Measurements from ENCODE around the gene PTGDS. TPM values are rescaled to one million over a fixed set of nuclear protein-coding genes. Genes with fewer than 3 reads are reported as not detected.

The PTGDS gene
- total RNA-seq, 1 experiment from 2014 or later, result not detected

DNA sequence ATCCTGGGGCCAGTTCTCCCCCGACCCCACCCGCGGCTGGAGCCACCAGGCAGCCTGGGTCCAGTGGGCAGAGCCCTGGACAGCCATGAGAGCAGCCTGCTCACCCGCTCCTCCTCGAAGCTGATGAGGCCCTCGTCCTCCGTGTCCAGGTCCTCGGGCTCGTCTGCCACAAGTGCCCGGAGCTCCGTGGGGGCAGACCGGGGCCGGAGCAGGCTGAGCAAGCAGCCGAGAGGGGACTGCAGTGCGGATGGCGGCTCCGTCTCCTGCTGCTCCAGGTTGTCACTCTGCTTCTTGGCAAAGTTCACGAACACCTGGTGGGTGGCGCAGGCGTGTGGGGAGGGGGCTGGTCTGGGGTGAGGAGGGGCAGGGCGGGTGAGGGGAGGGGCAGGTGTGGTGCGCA is 31.0 kb downstream of the PTGDS start:
- DNase-seq (ENCODE audit: low spot score), result no peak

DNA sequence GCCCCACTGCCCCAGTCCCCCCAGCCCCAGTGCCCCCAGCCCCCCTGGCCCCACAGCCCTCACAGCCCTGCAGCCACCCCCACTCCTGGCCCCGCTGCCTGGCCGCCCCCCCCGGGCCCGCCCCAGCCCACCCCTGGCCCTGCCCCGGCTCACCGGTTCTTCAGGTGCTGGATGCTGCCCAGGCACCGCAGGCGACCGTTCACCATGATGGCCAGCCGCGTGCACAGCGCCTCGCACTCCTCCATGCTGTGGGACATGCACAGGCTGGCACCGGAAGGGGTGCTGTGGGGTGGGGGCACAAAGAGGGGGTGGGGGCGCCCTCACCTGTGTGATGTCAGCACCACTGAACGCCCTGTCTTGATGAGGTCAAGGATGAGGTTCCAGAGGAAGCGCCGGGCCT is 31.9 kb downstream of the PTGDS start:
- DNase-seq (ENCODE audit: low spot score), result no peak

DNA sequence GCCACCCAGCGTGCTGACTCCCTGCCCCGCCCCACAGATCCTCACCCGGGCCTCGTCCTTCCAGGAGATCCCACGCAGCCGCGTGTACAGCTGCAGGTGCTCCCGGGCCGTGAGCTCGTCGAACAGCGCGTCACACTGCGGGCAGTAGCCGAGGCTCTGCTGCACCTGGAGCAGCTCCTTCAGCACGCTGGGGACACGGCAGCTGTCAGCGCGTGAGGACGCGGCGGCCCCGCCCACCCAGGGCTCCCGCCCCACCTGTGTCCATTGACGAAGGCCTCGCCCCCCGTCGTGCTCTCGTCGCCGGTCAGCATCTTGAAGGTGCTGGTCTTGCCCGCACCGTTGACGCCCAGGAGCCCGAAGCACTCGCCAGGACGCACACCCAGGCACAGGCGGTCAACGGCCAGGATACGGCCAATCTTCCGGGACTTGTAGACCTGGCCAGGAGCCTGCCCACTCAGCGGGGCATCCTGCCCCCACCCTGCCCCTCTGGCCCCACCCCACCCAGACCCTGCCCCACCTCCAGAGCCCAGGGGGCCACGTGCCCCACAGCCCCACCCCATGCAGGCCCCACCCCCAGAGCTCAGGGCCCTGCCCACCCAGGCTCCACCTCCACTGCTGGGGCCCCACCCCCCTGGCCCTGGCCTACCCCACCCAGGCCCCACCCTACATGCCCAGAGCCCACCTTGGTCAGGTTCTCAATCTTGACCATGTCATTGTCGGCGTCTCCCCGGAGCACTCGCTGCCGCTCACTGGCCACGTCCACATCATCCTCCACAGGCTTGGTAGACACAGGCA is 32.8 kb downstream of the PTGDS start:
- no peak for DNase-seq (ENCODE audit: low spot score)

DNA sequence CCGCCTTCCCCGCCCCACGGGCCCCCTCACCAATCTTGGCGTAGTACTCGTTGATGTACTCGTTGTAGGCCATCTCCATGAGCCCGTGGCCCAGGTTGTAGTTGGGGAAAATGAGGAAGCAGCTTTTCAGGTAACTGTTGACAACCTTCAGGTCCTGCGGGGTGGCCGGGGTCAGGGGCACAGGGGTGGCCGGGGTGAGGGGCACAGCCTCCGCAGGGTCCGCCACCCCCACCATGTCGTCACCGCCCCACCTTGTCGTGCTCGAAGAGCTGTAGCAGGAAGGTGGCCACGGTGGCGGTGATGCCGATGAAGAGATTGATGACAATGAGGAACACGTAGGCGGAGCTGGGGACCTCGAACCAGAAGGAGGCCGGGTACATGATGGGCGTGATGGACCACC is 33.9 kb downstream of the PTGDS start:
- no peak for DNase-seq (ENCODE audit: low spot score)

DNA sequence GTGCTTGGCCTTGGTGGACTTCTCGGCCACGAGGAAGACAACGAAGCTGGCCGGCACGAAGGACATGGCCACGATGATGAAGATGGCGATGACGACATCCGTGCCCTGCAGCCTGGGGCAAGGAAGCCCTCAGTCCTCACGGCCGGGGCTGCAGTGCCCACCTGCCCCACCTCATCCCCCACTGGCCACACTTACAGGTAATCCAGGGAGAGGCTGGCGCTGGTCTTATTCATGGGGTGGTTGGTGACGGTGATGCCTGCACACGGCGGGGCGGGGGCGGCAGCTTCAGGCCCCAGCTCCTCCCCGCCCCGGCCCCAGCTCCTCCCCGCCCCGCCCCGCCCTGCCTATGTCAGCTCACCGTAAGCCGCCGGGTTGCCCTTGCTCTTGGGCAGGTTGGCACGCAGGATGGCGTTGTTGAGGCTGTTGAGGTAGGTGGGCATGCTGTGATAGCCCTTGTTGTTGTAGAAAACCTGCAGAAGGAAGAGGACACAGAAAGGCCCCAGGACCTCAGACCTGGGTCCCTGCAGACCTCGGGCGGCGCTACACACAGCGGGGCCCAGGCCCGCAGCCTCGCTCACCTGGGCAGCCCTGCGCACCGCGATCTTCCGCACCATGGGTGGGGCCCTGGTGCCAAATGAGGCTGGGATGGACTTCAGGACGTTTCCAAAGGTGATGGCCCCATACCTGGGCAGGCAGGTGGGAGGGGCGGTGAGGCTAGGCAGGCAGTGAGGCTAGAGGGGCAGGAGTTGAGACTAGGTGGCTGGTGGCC is 34.8 kb downstream of the PTGDS start:
- DNase-seq (ENCODE audit: low spot score), result no peak

DNA sequence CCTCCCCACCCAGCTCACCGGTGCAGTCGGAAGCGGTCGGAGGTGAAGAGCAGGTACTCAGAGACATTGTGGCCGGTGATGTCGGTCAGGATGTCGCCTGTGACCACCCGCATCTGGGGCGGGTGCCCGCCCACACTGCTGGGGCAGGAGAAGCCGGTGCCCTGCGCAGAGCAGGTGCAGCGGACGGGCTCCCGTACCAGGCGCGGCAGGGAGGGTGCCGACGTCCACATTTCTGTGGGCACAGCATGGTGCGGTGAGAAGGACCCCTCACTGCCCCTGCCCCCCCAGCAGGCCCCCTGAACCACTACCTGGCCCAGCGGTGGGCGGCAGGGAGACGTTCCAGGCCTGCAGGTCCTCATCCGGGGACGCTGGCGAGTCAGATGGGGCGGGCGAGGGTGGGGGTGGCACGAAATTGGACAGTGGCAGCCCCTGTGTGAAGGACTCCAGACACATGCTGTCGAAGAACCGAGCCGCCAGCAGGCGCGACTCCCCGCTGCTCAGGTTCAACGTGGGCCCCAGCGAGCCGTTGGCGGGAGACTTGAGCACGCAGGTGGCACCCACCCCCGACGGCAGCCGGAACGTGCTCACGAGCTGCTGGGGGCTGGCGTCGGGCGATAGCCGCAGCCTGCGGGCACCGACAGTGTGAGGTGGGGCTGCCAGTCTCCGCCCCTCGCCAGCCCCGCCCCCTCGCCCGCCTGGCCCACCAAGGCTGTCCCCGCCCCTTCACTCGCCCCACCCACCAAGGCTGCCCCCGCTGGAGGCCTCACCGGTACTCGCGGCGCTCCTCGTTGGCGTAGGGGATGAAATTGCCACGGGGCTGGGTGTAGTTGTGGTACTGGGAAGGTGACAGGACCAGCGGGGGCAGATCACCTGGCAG is 35.6 kb downstream of the PTGDS start:
- no peak for DNase-seq (ENCODE audit: low spot score)

DNA sequence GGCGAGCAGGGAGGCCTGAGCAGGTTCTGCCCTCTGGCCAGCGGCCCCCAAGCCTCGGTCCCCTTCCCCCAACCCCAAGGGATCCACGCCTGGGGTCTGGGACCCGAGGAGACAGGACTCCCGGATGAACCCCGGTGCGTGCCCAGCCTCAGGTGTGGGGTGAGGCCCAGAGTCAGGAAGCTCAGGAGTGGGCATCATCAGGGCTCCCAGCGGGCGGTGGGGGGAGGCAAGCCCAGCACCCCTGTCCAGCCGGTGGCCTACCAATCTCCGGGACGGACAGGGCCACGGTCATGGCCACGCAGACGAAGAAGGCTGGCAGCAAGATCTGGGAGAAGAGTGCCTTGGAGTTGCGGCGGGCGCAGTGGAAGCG is 36.3 kb downstream of the PTGDS start:
- DNase-seq (ENCODE audit: low spot score), result no peak

DNA sequence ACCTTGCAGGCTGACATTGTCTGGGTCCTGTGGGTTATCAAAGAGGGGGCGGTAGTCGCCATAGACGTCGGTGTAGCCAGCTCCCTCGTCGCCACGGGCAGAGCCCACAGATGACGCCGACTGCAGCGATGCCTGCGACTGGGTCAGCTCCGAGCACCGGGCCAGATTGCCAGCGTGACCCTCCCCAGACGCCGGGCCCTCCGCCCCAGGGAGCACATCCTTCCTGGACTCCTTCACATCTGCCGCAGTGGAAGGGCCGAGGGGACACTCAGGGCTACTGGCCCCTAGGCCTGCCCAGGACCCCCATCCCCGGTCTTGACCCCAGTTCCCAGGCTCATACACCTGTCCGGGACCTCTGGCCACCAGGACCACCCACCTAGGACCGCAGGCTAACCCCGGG is 36.9 kb downstream of the PTGDS start:
- DNase-seq (ENCODE audit: low spot score), result no peak

DNA sequence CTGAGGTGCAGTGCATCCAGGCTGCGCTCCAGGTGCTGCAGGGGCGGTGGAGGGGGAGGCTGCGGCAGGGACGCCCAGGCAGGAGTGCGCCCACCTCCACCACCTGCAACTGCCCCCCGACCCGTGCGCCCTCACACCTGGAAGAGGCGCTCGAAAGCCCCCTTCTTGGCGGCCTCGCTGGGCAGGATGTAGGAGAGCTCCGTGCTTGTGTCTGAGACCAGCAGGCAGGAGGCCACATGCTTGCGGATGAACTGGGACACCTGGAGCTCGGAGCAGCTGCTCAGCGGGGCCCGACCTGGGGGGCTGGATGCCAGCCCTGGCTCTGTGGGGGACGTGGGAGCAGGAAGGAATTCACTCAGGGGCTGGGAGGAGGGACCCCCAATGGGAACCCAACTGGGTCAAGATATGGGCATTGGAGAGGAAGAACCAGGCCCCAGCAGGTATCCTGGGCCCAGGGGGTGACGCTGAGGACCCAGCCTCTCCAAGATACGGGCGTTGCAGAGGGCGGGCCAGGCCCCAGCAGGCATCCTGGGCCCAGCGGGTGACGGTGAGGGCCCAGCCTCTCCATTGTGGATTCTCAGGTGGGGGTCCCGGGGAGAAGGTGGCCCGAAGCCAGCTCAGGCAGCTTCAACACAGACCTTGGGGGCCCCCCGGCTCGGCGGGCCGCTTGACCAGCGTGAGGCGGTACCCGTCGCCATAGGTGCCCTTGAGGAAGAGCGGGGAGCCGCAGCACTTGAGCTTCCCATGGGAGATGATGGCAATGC is 37.7 kb downstream of the PTGDS start:
- DNase-seq (ENCODE audit: low spot score), result no peak

DNA sequence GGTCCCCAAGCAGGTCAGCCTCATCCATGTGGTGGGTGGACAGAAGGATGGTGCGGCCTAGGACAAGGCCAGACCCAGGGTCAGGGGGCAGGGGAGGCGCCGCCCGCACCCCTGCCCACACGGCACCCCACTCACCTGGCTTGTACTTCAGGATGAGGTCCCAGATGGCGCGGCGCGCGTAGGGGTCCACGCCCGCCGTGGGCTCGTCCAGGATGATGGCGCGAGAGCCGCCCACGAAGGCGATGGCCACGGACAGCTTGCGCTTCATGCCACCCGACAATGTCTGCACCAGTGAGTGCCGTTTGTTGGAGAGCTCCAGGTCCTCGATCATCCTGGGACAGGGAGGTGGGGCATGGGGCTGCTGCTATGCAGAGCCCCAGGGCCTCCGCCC is 38.2 kb downstream of the PTGDS start:
- no peak for DNase-seq (ENCODE audit: low spot score)

DNA sequence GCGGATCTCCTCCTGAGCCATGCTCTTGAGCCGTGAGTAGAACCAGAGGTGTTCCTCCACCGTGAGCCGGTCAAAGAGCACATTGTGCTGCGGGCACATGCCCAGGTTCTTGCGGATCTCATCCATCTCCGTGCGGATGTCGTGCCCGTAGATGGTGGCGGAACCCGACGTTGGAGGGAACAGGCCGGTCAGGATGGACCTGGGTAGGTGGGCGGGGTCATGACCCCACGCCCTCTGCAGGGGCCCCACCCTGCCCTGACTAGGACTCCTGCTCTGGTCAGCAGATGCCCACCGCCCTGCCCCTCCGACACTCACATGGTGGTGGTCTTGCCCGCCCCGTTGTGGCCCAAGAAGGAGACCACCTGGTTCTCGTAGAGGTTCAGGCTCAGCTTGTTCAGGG is 38.7 kb downstream of the PTGDS start:
- no peak for DNase-seq (ENCODE audit: low spot score)

DNA sequence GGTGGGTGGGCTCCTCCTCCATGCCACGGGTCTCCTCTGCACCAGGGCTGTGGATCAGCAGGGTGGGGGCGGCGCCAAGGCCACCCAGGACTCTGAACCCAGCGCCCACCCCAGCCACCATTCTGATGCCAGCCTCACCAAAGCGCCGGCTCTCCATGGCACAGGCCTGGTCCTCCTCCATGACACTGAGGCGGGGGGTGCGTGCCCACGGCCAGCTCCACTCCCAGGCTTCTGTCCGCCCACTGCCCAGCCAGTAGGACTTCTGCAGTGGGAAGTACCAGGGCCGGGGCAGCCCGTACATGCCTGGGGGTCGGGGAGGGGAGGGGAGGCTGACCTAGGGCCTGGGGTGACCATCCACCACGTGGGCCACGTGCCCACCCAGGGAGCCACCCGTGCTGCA is 39.1 kb downstream of the PTGDS start:
- no peak for DNase-seq (ENCODE audit: low spot score)

DNA sequence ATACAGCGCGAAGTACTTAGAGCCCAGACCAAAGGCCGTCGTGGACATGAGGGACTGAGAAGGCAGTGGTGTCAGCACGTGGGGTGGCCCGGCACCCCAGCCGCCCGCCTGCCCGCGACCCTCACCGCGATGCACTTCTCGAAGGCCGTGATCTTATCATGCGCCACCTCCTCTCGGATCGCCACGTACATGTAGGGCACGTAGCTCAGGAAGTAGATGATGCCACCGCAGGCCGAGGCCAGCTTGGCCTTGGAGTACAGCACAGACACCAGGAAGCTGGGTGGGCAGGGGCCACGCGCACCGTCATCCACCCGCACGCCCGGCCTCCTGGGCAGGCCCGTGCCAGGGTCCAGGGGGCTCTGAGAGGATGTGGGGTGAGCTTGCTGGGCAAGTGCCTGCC is 39.8 kb downstream of the PTGDS start:
- DNase-seq (ENCODE audit: low spot score), result no peak

DNA sequence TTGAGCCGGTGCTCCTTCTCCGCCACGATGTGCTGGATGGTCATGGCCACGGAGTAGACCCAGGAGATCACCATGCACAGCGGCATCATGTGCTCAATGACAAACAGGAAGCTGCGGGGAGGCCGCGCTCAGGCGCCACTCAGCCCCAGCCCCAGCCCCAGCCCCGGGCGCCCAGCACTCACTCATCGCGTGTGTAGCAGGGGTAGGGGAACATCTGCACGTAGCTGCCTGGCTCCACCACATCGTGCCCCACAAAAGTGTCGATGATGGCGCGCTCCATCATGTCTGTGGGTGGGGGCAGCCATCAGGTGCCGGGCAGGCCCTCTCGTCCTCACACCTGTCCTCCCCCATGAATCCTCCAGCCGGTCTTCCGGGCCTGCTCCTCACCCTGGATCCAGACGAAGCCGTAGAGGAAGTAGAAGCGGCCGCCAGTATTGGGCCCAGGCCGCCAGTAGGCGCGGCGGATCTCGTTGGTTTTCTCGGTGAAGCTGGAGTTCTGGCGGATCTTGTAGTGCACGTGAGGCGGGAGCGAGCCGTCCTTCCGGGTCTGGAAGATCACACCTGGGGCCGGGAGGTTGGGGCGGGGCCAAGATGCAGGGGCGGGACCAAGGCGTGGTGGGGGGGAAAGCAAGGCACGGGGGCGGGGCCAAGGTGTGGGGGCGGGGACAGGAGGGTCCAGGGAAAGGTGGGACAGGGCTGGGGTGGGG is 40.6 kb downstream of the PTGDS start:
- DNase-seq (ENCODE audit: low spot score), result no peak

DNA sequence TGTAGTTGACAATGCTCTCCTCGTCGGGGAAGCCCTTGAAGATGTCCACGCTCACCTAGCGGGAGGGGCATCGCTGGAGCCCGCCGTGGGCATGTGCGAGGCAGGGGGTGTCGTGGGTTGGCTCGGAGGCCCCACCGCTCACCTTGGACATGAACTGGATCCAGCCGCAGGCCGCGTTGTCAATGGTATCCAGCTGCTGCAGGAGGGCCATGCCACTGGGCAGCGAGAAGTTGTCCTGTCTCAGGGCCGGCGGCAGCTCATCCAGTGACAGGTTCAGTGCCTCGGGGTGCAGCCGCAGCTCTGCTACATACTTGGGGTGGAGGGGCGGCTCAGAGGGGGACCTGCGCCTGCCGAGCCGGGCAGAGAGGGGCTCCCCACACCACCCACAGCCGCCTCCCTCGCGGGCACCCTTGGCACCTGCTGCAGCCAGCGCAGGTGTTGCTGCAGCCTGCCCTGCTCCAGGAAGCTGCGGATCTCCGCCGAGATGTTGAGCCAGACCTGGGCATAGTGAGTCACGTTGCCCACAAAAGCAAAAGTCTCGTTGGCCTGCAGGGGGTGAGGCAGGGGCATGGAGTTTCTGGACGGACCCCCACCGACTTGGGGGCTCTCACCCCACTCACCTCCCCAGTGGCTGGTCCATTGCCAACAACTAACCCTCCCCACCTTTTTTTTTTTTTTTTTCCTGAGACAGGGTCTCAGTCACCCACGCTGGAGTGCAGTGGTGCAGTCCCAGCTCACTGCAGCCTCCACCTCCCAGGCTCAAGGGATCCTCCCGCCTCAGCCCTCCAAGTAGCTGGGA is 41.7 kb downstream of the PTGDS start:
- DNase-seq (ENCODE audit: low spot score), result no peak

DNA sequence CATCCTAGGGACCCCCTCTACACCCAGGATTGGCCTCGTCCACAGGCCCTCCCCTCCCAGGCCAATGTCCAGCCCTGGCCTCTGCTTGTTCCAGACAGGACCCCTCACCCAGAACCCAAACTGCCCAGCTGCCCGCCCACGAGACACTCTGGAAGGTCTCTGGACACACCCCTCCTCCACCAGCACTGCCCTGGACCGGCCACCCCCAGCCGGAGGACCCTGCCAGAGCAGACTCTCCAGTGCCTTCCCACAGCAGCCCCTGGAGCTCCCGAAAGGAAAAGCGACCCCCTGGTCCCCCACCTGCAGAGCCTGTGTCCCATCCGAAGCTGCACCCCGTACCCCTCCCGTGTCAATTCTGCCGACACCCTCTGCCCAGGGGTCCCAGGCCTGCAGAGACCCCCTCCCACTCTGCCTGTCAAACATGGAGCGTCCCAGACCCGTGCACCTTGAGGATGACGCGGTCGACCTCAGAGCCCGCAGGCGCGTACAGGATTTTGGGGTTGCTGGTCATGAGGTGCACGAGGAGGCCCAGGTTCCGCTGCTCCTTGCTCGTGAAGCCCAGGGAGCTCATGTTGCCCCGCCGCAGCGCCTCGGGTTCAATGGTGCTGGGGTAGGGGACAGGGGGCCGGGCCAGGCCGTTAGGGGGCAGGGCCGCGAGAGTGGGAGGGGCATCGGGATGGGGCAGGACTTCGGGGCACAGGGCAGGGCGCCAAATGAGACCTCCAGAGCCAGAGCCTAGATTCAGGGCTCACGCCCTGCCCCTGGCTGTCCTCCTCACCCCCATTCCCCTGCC is 42.8 kb downstream of the PTGDS start:
- no peak for DNase-seq (ENCODE audit: low spot score)

DNA sequence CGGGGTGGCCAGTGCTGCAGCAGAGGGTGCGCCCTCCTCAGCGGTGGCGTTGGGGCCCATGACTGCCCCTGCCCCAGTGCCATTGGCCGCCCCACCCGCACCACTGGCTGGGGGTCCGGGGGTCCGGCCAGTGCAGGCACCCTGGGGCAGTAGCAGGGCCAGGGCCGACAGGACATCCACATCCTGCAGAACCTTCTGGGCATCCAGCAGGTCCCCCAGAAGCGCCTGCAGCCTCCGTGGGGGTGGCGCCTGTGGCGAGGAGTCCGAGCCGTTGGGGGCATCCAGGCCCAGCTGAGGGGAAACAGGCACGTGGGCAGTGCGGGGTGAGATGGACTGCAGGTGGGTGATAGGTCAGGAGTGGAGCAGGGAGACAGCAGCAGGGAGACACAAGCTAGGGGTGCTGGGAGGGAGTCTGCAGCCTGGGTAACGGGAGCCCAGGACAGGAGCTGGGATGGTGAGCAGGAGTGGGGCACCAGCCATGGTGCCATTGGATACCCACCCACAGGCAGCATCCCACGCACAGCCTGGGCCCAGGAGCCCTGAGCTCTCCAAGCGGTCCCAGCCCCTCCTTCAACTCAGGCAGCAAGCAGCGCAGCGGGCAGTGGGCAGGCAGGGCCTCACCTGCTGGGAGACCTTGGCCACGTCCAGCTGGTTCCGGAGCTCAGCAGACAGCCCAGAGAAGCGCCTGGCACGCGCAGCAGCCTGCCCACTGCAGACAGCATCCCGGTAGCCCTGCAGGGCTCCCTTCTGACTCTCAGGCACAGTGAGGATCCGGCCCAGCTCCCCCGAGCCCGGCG is 43.7 kb downstream of the PTGDS start:
- DNase-seq (ENCODE audit: low spot score), result no peak

DNA sequence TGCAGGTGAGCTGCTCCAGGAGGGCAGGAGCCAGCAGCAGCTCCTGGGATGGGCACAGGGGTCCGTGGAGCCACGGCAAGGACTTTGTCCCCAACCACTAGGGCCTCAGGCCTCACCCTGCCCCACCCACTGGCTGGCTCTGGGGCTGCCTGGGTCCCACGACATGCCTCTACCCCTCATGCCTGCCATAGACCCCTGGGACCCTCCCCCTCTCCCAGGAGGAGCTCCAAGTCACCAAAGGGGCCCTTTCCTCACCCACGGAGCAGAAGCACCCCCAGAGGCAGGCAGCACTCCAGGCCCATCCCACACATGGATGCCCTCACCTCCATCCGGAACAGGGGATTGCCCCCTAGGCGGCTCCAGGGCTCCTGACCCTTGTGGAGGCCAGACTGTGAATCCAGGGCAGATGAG is 44.3 kb downstream of the PTGDS start:
- no peak for DNase-seq (ENCODE audit: low spot score)

All from H4 (cell line).